HepG2 (cell line): ENCODE data around the gene SNX15. TPM values are rescaled to one million over a fixed set of nuclear protein-coding genes. Genes with fewer than 3 reads are reported as not detected.

Experiments
- CHD4 ChIP-seq: fragments of 200-600 bp; sonication (generic); IDR thresholded peaks from 2 replicates; pipeline ENCODE4 v1.7.0; 2017; ENCODE audit warnings: mild to moderate bottlenecking, low read length, borderline replicate concordance
- E2F2 ChIP-seq: sonication (generic); formaldehyde crosslinking; IDR thresholded peaks from 2 replicates; pipeline ENCODE4 v1.4.0; 2020; ENCODE audit warnings: missing genetic modification reagents, borderline replicate concordance
- HNF1A ChIP-seq, 2 experiments: sonication (generic) in 1 of 2; formaldehyde crosslinking in 1 of 2; IDR thresholded peaks; 2 replicates each; pipeline versions ENCODE4 v1.4.0 to v1.6.1; 2016 to 2020; ENCODE audit warnings: borderline replicate concordance in 1 of 2, low read depth in 1 of 2, mild to moderate bottlenecking in 1 of 2, missing genetic modification reagents in 1 of 2
- KLF15 ChIP-seq: sonication (generic); formaldehyde crosslinking; IDR thresholded peaks from 2 replicates; pipeline ENCODE4 v1.8.1; 2023; ENCODE audit warnings: borderline replicate concordance, mild to moderate bottlenecking, inconsistent platforms, missing genetic modification reagents, mixed read lengths
- MTF2 ChIP-seq: sonication (generic); formaldehyde crosslinking; IDR thresholded peaks from 2 replicates; pipeline ENCODE4 v1.5.0; 2020; ENCODE audit warnings: missing genetic modification reagents, borderline replicate concordance
- MYNN ChIP-seq: sonication (generic); formaldehyde crosslinking; IDR thresholded peaks from 2 replicates; pipeline ENCODE4 v1.4.0; 2020; ENCODE audit warnings: mild to moderate bottlenecking, low read depth, missing genetic modification reagents
- NCOA1 ChIP-seq: sonication (generic); formaldehyde crosslinking; IDR thresholded peaks from 2 replicates; pipeline ENCODE4 v1.9.0; 2021; ENCODE audit warnings: missing genetic modification reagents
- PHB2 ChIP-seq: fragments of 450-650 bp; IDR thresholded peaks from 2 replicates; pipeline ENCODE4 v1.6.1; 2018; ENCODE audit not compliant: partially characterized antibody
- ZFP91 ChIP-seq: sonication (generic); formaldehyde crosslinking; IDR thresholded peaks from 2 replicates; pipeline ENCODE4 v1.9.0; 2022; ENCODE audit warnings: missing genetic modification reagents, mild to moderate bottlenecking, borderline replicate concordance
- ZNF512B ChIP-seq: sonication (generic); formaldehyde crosslinking; IDR thresholded peaks from 2 replicates; pipeline ENCODE4 v1.5.1; 2020; ENCODE audit warnings: missing genetic modification reagents, mild to moderate bottlenecking, borderline replicate concordance
- ZNF737 ChIP-seq: sonication (generic); formaldehyde crosslinking; IDR thresholded peaks from 2 replicates; pipeline ENCODE4 v1.5.0; 2020; ENCODE audit warnings: missing genetic modification reagents, mild to moderate bottlenecking, borderline replicate concordance
- ZNF746 ChIP-seq: sonication (generic); formaldehyde crosslinking; IDR thresholded peaks from 2 replicates; pipeline ENCODE4 v1.8.0; 2022; ENCODE audit warnings: mild to moderate bottlenecking, missing genetic modification reagents
- ZNF761 ChIP-seq: sonication (generic); formaldehyde crosslinking; conservative IDR thresholded peaks from 2 replicates; pipeline ENCODE4 v1.4.0; 2020; ENCODE audit warnings: mild to moderate bottlenecking, missing genetic modification reagents
- polyA plus RNA-seq, 8 experiments: library from polyadenylated mRNA; depleted of rRNA in 3 of 8; stranded (reverse) in 7 of 8; unstranded in 1 of 8; fragments of >200 nt; fragmentation: Illumina TruSeq in 4 of 8; extraction: Trizol in 4 of 8; gene quantifications; 2 replicates each; pipeline versions ENCODE4 v1.2.1 to v1.2.3, GENCODE V29; 2011 to 2016; ENCODE audit warnings: low read depth in 4 of 8, missing spikeins in 1 of 8, mixed read lengths in 1 of 8; ENCODE audit not compliant: insufficient read depth in 1 of 8
- total RNA-seq, 5 experiments: library from RNA; depleted of rRNA; stranded (reverse); fragments of >200 nt; fragmentation: Illumina TruSeq; extraction: Trizol; gene quantifications; 2 replicates each; pipeline ENCODE4 v1.2.3, GENCODE V29; 2016; ENCODE audit warnings: low read depth in 1 of 5
- TF ChIP-seq, protein P1 (sequence below): sonication (generic); formaldehyde crosslinking; conservative IDR thresholded peaks from 2 replicates; pipeline ENCODE4 v1.8.0; 2022; ENCODE audit warnings: low read depth, missing genetic modification reagents

SNX15 gene
- total and polyA plus RNA-seq, 2 of the 13 experiments (the other 11 are each of a cell fraction or from before 2014, with no cell fraction given) = 19.1 to 22.6 TPM

- TF ChIP-seq HNF1A (IDR thresholded peaks at IDR 0.05; ENCODE audit: low read depth) = 0 out of 2 replicates have a peak, but pooled peaks have one; percentile 53
- TF ChIP-seq HNF1A (CRISPR knock-in tag; IDR thresholded peaks at IDR 0.05; ENCODE audit: borderline replicate concordance) = peak; percentile 43; the same call in 1 of the 2 replicates
- TF ChIP-seq NCOA1 (CRISPR knock-in tag) = peak; percentile 51; the same call in 1 of the 2 replicates
- TF ChIP-seq KLF15 (CRISPR knock-in tag) = 0 out of 2 replicates have a peak, but pooled peaks have one; percentile 75
- 0 out of 2 replicates have a peak, but pooled peaks have one; percentile 49 for TF ChIP-seq E2F2 (CRISPR knock-in tag)
- peak; percentile 99 for TF ChIP-seq ZFP91 (CRISPR knock-in tag)
- TF ChIP-seq CHD4 = peak; percentile 43; the same call in 1 of the 2 replicates
- TF ChIP-seq PHB2 = no peak
- TF ChIP-seq ZNF761 (CRISPR knock-in tag) = peak; percentile 80; the same call in 1 of the 2 replicates
- TF ChIP-seq MYNN (CRISPR knock-in tag) = no peak
- TF ChIP-seq ZNF746 (CRISPR knock-in tag) = peak; percentile 52; the same call in 1 of the 2 replicates
- no peak for TF ChIP-seq ZNF737 (CRISPR knock-in tag)
- TF ChIP-seq, protein P1, sequence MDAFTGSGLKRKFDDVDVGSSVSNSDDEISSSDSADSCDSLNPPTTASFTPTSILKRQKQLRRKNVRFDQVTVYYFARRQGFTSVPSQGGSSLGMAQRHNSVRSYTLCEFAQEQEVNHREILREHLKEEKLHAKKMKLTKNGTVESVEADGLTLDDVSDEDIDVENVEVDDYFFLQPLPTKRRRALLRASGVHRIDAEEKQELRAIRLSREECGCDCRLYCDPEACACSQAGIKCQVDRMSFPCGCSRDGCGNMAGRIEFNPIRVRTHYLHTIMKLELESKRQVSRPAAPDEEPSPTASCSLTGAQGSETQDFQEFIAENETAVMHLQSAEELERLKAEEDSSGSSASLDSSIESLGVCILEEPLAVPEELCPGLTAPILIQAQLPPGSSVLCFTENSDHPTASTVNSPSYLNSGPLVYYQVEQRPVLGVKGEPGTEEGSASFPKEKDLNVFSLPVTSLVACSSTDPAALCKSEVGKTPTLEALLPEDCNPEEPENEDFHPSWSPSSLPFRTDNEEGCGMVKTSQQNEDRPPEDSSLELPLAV (CRISPR knock-in tag) = no peak
- no peak for TF ChIP-seq ZNF512B
- TF ChIP-seq MTF2 (CRISPR knock-in tag) = no peak
These were observed at the start of gene SNX15 (continued) for GRCh38 chr11:65027213-65028067.
